ENCODE results near the gene GTPBP1.
A peak's percentile ranks its signal among the peaks of the same experiment; 100 is the strongest.

Gene GTPBP1

GRCh38 chr22:38761202-38762162 lies 55.7 kb downstream of the GTPBP1 start:
- no peak for DNase-seq

DNA sequence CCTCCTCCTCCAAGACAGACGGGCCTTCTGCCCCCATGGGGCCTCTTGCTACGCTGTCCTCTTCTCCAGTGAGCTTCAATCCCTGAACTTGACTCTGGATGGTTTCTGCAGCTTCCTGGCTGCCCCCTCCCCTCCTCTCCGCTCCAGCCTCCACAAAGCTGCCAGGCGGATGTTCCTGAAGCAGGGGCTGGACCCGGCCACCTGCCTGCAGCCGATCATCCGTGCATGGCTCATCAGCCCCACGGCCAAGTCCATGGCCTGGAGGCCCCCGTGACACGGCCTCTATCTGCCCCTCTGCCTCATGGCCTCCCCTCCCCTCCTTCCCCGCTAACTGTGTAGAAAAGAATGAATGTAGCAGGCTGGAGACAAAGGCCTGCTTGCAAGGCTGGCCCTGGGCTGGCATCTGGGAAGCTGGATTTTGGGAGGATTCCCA lies 56.8 kb downstream of the GTPBP1 start:
- DNase-seq = peak; percentile 35

GRCh38 chr22:38766076-38766777 lies 60.5 kb downstream of the GTPBP1 start:
- no peak for DNase-seq

DNA sequence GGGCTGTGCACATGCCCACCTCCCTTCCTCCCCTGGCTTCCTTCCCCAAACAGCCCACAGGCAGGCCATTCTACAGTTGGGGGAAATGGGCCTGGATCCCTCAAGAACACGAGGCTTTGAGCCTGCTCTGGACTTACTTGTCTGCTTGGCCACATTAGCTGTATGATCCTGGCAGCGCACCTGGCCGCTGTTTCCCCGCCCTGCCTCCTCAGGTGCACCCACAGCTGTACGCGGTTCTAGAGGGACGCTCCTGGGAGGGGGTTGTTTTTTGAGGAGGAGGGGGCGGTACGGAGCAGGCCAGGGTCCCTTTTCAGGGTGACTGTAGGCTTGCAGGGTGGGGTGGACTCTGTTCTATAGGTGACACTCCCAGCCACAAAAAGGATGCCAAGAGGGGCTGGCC lies 61.6 kb downstream of the GTPBP1 start:
- DNase-seq = no peak

DNA sequence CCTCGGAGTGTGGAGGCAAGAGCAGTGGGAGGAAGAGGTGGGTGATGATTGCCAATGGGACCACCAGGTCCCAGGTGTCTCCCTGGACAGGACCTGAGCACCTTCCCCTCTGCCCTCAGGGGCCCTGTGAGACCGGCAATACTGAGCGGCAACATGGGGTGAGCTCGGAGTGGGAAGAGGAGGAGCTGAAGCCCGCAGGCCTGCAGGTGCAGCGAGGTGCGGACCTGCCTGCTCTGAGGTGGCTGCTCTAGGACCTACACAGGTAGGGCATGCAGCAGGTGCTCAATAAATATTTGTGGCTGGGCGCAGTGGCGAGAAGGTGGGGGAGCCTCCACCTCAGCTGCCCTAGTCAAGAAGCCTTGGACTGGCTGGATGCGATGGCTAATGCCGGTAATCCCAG lies 62.3 kb downstream of the GTPBP1 start:
- DNase-seq = no peak

- no peak for DNase-seq
These were observed 64.7 kb downstream of the GTPBP1 start for GRCh38 chr22:38770257-38770949.

DNA sequence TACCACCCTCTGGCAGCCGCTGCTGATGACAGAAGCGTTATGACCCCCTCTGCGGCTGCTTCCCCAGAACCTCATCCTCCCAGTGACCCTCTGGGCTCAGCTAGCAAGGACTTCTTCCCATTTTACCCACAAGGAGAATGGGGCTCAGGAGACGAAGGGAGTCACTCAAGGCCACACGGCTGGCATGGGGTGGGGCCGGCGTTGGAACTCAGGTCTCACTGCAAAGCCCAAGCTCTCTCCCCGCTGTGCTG lies 66.8 kb downstream of the GTPBP1 start:
- no peak for DNase-seq

- no peak for DNase-seq
These were observed 67.7 kb downstream of the GTPBP1 start for GRCh38 chr22:38773363-38773946.

DNA sequence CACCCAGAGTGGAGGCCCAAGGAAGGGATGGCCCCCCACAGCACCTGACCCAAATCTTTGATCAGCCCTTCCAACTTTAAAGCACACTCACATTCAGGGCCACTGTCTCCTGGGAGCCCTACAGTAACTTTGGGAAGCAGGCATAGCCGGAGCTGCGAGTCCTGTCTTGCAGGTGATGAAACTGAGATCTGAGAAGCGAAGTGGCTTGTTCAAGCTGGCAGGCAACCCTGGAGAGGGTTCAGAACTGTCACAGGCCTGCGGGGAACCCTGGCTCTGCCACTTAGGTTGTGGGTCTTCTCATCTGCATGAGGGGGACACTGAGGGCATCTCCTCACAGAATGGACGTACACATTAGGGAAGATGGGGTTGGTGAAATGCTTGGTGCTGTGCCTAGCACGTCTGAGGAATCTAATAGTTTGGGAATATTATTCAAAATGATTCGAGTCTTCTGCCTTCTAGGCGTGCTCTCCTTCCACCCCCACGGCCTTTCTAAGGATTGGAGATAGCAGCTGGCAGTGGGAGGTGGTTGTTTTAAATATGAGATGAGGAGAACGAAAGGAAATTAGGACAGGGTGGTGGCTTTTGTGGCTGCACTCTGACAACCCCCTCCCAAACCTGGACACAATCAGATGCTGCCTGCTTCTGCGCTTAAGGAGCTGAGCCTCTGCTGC lies 68.9 kb downstream of the GTPBP1 start:
- no peak for DNase-seq

DNA sequence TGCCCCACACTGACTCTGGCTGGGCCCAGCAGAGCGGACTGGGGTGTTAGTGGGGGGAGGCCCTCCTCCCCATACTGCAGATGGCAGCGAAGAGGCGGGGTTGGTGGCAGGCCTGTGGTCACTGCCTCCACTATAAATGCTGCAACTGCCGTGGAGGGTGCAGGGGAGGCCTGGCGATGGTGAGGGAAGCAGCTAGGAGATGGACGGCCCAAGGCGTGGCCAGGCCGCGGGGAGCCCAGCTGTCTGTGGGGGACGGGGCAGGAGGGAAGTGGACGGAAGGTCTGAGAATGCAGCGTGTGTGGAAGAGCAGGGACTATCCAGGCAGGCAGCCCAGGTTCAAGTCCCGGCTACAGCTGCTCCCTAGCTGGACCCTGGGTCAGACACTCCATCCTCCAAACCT lies 69.9 kb downstream of the GTPBP1 start:
- DNase-seq = no peak

DNA sequence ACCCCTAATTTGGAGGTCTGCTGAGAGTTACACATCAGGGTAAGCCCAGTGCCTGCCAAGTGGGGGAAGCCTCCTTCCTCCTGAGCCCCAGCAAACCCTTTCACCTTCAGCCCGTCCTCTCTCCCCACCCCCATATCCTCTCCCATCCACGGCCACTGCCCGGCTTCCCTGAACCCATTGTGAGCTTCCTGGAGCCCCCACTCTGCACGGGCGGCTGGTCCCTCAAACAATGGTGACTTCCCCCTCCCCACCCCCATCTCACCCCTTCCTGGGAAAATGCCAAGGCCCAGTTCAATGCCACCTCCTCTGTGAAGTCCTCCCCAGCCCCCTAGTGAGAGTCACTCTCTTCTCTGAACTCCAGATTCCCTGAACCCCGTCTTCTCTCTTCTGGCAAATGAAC lies 70.3 kb downstream of the GTPBP1 start:
- no peak for DNase-seq

DNA sequence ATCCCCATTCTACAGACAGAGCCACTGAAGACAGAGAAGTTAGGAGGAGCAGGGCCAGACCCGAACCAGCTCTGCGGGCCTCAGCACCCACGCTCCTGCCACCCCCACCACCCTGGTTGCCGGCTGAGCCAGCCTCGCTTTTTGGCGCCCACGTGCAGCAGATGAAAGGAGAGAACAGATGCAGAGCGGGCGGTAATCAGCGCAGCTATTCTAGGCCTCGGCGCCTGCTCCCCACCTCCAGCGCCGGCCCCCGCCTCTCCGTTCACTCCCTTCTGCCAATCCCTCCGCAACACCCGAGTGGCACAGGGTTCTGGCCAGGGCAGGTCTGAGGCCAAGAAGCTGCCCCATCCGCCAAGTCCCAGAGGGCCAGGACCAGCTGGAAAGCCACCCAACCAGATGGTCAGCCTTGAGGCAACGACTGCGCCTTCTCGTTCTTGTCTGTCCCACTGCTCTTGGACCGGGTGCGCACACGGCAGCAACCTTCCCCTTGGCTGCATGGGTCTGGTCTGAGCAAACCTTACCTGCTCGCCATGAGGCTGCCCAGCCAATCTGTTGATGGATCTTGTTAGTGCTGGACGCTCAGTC lies 71.4 kb downstream of the GTPBP1 start:
- DNase-seq = no peak

DNA sequence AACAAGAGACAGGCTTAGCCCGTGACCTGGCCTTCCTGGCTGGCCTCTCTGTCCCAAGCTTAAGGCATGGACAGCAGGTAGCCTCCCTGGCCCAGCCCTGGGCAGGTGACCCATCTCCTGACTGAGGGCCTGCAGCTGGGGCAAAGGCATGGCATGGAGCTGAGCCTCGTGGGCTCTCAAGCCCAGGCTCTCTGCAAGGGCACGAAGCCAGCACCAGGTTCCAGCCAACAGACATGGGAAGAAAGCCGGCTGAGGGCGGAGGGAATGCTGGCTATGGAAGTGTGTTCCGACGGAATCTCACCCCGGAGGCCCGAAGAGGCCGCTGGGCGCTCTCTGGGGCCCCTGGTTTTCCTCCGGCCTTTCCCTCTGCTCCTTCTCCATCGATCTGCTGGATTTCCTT lies 75.3 kb downstream of the GTPBP1 start:
- DNase-seq = no peak

DNA sequence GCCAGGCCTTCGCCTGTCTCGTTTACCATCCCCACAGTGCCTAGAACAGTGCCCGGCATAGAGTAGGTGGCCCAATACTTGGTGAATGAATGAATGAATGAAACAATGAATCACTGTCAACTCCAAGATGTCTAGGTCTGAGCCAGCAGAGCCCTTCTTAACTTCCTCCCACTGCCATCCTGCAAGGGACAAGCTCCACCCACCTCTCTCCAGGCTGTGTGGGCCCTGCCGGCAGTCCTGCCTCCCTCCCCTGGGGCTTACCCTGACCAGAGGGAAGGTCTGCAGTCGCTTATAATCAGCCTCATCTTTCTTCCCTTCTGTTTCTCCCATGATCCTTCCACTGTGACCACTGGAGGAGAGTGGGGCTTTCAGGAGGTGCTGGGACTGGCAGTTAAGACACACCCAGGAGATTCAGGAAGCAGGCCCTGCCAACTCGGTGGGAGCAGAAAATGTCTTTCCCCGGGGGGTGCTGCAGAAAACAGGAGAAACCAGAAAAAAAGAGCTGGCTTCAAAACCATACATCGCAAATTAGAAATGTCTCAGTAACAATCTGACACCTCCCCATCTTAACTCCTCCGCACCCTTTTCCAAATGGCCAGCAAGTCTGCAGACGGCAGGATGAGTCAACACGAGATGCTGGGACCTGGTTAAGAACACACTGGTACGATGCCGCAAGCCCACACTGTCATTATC lies 76.8 kb downstream of the GTPBP1 start:
- no peak for DNase-seq

Measured in NCI-H1436 (cell line).